Activated CD4-positive, alpha-beta T cell treated with anti-CD3 and anti-CD28 coated beads for 4 hours (primary cell): ENCODE data around the gene CNN2.

Source experiments
- DNase-seq, 2 donors: peaks; one replicate each; pipeline ENCODE4 v3.0.0-alpha.2; 2020

The CNN2 gene

DNA sequence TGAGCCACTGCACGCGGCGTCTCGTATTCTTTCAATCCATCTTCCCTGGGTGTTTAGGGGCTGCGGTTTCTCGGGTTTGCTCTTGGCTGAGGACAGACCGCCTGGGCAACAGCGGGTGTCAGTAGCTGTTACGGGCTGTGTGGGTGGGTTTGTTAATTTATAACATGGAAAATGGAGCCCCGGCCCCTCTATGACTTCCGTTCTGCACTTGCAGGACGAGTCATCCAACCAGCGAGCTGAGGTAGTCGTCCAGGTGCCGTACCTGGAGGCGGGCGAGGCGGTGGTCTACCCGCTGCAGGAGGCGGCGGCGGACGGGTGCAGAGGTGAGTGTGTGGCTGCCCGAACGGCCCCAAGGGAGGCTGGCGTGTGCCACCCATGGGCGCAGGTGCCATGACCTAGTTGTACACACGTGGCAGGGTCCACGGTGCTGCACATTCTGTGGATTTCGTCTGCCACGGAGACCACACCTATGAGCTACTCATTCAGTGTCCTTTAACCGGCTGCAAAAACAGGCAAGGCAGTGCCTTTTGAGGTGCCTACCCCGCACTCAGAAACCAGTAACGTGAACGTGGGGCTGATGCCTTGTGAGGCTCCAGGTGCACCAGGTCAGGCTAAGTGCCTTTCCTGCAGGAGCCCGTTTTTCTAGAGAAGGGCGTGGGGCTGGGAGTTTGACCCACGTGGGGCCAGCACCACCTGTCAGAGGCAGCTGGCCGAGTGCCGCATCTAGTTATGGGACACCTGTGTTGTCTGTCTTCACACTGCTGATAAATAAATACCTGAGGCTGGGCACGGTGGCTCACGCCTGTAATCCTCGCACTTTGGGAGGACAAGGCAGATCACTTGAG, 57.8 kb downstream of the CNN2 start:
- no peak for DNase-seq

DNA sequence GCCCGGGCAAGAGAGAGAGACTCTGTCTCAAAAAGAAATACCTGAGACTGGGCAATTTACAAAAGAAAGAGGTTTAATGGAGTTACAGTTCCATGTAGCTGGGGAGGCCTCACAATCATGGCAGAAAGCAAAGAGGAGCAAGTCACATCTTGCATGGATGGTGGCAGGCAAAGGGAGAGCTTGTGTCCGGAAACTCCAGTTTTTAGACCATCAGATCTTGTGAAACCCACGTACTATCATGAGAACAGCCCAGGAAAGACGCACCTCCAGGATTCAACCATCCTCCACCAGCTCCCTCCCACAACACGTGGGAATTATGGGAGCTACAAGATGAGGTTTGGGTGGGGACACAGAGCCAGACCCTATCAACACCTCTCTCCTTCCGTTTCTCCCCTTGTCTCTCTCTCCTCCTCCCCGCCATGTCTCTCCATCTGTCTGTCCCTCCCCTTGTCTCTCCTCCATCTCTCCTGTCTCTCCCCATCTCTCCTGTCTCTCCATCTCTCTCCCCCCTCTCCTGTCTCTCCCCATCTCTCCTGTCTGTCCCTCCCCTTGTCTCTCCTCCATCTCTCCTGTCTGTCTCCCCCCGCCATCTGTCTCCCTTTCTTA, 58.7 kb downstream of the CNN2 start:
- no peak for DNase-seq

DNA sequence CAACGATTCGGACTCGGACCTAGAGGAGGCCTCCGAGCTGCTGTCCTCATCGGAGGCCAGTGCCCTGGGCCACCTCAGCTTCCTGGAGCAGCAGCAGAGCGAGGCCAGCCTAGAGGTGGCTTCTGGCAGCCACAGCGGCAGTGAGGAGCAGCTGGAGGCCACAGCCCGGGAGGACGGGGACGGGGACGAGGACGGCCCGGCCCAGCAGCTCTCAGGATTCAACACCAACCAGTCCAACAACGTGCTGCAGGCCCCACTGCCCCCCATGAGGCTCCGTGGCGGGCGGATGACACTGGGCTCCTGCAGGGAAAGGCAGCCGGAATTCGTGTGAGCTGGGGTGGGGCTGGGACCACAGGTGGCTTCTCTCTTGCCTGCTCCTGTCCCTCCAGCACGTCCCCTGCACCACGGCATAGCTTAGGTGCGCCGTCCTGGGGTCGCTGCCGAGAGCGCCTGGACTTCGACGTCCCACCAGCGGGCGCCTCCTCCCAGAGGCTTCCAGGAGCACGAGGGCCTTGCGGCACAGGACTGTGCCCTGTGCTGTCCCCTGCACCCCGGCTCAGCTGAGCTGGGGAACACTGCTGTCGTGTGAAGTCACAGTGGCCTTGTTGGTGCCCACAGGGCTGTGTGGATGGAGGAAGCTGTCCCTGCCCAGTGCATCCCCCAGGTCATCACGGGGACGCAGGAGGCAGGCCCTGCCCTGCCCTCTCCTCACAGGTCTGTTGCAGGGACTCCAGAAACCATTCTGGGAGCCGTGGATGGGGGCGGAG, 59.5 kb downstream of the CNN2 start:
- DNase-seq: no peak

- DNase-seq: no peak
Observed at GRCh38 chr19:1086613-1087012, 60.2 kb downstream of the CNN2 start.

- DNase-seq: no peak
Observed at GRCh38 chr19:1087813-1088415, 61.5 kb downstream of the CNN2 start.

GRCh38 chr19:1088416-1089010, 62.1 kb downstream of the CNN2 start:
- no peak for DNase-seq
